ENCODE measurements around the gene TMED10. TPM values are rescaled to one million over a fixed set of nuclear protein-coding genes. Genes with fewer than 3 reads are reported as not detected.

The TMED10 gene
- total RNA-seq, 1 donor from 2014 or later: 237 TPM

DNA sequence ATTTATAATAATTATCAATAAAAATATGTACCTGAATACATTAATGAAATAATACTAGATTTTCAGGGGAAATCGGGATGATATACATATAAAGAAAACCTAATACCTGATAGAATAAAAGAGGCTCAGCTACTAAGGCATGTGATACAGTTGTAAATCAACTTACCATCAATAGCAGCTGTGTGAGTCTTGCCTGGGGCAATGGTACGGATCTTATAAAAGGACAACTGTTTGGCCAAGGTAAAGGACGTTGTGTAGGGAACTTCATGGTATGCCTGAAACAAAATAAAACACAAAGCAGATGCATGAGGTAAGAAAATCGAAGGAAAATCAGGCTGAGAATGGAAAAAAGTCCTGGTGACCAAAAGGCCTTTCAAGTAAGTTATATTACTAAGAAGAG is 74.9 kb downstream of the TMED10 start:
- Mint-ChIP-seq H3K9me3 (no peaks in the 10 kb centered on the region), H3K36me3 (peaks cover 56% of the 10 kb centered on the region), H3K4me3 (no peak overlapping the region), H3K4me1 (no peaks in the 10 kb centered on the region), H3K27ac (no peak overlapping the region), H3K27me3 (ENCODE audit: low read depth) (no peaks in the 10 kb centered on the region)
- TF ChIP-seq, protein P1, sequence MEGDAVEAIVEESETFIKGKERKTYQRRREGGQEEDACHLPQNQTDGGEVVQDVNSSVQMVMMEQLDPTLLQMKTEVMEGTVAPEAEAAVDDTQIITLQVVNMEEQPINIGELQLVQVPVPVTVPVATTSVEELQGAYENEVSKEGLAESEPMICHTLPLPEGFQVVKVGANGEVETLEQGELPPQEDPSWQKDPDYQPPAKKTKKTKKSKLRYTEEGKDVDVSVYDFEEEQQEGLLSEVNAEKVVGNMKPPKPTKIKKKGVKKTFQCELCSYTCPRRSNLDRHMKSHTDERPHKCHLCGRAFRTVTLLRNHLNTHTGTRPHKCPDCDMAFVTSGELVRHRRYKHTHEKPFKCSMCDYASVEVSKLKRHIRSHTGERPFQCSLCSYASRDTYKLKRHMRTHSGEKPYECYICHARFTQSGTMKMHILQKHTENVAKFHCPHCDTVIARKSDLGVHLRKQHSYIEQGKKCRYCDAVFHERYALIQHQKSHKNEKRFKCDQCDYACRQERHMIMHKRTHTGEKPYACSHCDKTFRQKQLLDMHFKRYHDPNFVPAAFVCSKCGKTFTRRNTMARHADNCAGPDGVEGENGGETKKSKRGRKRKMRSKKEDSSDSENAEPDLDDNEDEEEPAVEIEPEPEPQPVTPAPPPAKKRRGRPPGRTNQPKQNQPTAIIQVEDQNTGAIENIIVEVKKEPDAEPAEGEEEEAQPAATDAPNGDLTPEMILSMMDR (IDR thresholded peaks at IDR 0.05; ENCODE audit: unreplicated experiment): no peak
- DNase-seq (ENCODE audit: low spot score in 2 of 2, unreplicated experiment in 2 of 2): no peak

DNA sequence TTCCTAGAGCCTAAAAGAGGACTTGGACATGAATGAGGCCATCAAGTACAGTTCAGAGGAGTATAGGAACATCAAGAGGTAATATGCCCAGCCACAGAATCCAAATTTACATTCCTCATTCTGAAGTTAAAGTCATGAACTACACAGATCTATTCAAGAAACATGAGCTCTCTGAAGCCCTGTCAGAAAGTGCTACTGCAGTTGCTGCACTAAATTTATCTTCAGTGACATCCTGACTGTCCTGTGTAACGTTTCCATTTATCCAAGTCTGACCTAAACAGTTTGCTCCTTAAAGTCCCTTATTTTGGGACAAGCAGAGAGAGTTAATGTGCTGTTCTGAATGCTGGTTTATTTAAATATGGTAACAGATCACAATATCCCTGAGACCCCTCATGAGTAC is 77.7 kb downstream of the TMED10 start:
- no peak overlapping the region for H3K27ac Mint-ChIP-seq
- no peaks in the 10 kb centered on the region for H3K27me3 Mint-ChIP-seq (ENCODE audit: low read depth)

DNA sequence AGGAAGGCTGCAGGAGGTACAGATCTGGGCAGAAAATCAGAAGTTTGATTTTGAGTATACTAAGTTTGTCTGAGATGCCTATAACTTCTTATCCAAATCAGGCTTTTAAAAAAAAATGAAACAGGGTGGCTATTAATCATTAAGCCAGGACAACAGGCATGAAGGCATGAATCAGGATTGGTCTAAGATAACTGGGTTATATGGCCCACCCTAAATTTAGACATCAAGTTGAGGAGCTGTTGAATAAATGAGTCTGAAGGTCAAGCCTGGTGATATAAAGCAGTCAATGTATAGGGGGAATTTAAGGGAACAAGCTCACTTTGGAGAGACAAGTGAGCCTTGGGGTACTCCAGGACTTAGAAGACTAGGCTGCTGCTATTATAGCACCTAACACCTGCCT is 78.2 kb downstream of the TMED10 start:
- H3K4me1 Mint-ChIP-seq: no peaks in the 10 kb centered on the region
- H3K36me3 Mint-ChIP-seq: peaks cover 44% of the 10 kb centered on the region
- no peak overlapping the region for H3K27ac Mint-ChIP-seq
- TF ChIP-seq, protein P1 (IDR thresholded peaks at IDR 0.05; ENCODE audit: unreplicated experiment): no peak
- H3K4me3 Mint-ChIP-seq: no peak overlapping the region
- DNase-seq (ENCODE audit: low spot score in 2 of 2, unreplicated experiment in 2 of 2): no peak
- H3K27me3 Mint-ChIP-seq (ENCODE audit: low read depth): no peaks in the 10 kb centered on the region
- no peaks in the 10 kb centered on the region for H3K9me3 Mint-ChIP-seq

More for the DNA sequence above, 77.7 kb downstream of the TMED10 start:
- Mint-ChIP-seq H3K4me1 (no peaks in the 10 kb centered on the region), H3K4me3 (no peak overlapping the region), H3K36me3 (peaks cover 46% of the 10 kb centered on the region), H3K9me3 (no peaks in the 10 kb centered on the region)
- no peak for DNase-seq (ENCODE audit: low spot score in 2 of 2, unreplicated experiment in 2 of 2)
- TF ChIP-seq, protein P1 (IDR thresholded peaks at IDR 0.05; ENCODE audit: unreplicated experiment): no peak

DNA sequence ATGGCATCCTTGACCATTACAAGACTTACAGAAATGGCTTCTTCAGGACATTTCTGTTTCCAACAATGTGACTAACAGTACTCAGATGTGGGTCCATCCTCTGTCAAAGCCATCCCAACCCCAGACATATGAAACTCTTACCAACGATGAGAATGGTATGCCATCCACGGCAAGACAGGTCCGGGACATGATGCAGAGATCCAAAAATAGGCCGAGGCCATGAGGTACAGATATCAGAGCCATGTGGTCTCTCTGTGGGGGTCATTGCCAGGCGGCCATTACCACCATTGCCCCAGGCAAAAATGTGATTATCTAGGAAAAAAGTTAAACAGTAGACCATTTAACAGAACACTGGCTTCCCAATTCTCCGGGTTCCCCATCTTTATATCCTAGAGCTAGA is 79.5 kb downstream of the TMED10 start:
- TF ChIP-seq, protein P1 (IDR thresholded peaks at IDR 0.05; ENCODE audit: unreplicated experiment): no peak
- no peaks in the 10 kb centered on the region for H3K27me3 Mint-ChIP-seq (ENCODE audit: low read depth)
- H3K36me3 Mint-ChIP-seq: peaks cover 42% of the 10 kb centered on the region
- H3K4me3 Mint-ChIP-seq: no peak overlapping the region
- H3K9me3 Mint-ChIP-seq: no peaks in the 10 kb centered on the region
- no peak for DNase-seq (ENCODE audit: low spot score in 2 of 2, unreplicated experiment in 2 of 2)
- no peak overlapping the region for H3K27ac Mint-ChIP-seq
- H3K4me1 Mint-ChIP-seq: no peaks in the 10 kb centered on the region

DNA sequence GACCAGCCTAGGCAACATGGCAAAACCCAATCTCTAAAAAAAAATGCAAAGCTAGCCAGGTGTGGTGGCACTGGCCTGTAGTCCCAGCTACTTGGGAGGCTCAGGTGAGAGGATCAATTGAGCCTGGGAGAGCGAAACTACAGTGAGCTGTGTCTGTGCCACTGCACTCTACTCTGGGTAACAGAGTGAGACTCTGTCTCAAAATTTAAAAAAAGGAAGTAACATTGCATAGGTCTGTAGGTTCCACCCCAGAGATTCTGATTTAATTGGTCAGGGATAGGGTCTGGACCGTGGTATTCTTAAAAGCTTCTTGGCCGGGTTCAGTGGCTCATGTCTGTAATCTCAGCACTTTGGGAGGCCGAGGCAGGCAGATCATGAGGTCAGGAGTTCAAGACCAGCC is 80.7 kb downstream of the TMED10 start:
- no peaks in the 10 kb centered on the region for H3K4me1 Mint-ChIP-seq
- no peaks in the 10 kb centered on the region for H3K9me3 Mint-ChIP-seq
- DNase-seq (ENCODE audit: low spot score in 2 of 2, unreplicated experiment in 2 of 2): no peak
- peaks cover 44% of the 10 kb centered on the region for H3K36me3 Mint-ChIP-seq
- H3K4me3 Mint-ChIP-seq: no peak overlapping the region
- H3K27ac Mint-ChIP-seq: no peak overlapping the region
- TF ChIP-seq, protein P1 (IDR thresholded peaks at IDR 0.05; ENCODE audit: unreplicated experiment): no peak
- no peaks in the 10 kb centered on the region for H3K27me3 Mint-ChIP-seq (ENCODE audit: low read depth)

DNA sequence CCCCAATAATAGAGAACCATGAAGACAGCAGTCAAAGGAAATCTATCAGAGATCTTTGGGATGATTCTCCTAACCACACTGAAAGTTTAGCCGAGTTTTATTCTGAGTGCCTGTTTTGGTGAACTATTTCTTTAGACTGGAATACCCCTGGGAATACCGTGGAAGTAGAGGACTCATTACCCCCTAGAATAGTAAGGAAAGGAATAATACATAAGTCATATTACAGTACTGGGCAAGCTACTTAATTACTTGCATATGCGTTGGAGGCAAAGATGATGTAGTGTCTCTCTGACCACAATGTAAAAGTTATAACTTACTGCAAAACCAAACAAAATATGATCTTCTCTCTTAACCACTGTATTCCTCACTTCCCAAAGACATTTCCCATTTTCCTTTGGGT is 81.5 kb downstream of the TMED10 start:
- no peaks in the 10 kb centered on the region for H3K27me3 Mint-ChIP-seq (ENCODE audit: low read depth)
- H3K27ac Mint-ChIP-seq: no peak overlapping the region
- H3K9me3 Mint-ChIP-seq: no peaks in the 10 kb centered on the region
- TF ChIP-seq, protein P1 (IDR thresholded peaks at IDR 0.05; ENCODE audit: unreplicated experiment): no peak
- no peak overlapping the region for H3K4me3 Mint-ChIP-seq
- H3K36me3 Mint-ChIP-seq: peaks cover 43% of the 10 kb centered on the region
- DNase-seq (ENCODE audit: low spot score in 2 of 2, unreplicated experiment in 2 of 2): no peak
- H3K4me1 Mint-ChIP-seq: no peaks in the 10 kb centered on the region
